Breast epithelium (tissue), 4 donors: ENCODE measurements around the gene HOTAIR. TPM values are rescaled to one million over a fixed set of nuclear protein-coding genes. Genes with fewer than 3 reads are reported as not detected.
A peak's percentile ranks its signal among the peaks of the same experiment; 100 is the strongest.

Experiments
- DNase-seq, 2 donors: peaks; one replicate each; pipeline ENCODE4 v3.0.0-alpha.2; 2019; ENCODE audit warnings: low spot score in 2 of 2
- H3K27ac ChIP-seq, 2 donors: fragments of 200-600 bp; sonication (generic) in 1 of 2; one replicate each; pipeline ENCODE4 v1.5.1; 2016 to 2019; ENCODE audit warnings: mild to moderate bottlenecking in 1 of 2
- H3K27me3 ChIP-seq, 2 donors: fragments of 200-600 bp; sonication (generic) in 1 of 2; one replicate each; pipeline versions ENCODE4 v1.5.1 to v1.6.0; 2017 to 2019; ENCODE audit warnings: control low read depth in 1 of 2, mild to moderate bottlenecking in 1 of 2
- H3K36me3 ChIP-seq: fragments of 200-600 bp; one replicate; pipeline ENCODE4 v1.5.1; 2019
- H3K4me1 ChIP-seq, 2 donors: fragments of 200-600 bp; sonication (generic); one replicate each; pipeline ENCODE4 v1.5.1; 2016 to 2019; ENCODE audit warnings: control low read depth in 1 of 2
- H3K4me3 ChIP-seq, 3 donors: fragments of 200-600 bp; sonication (generic); 1 replicate in 2 of 3; 2 replicates in 1 of 3; pipeline ENCODE4 v1.5.1; 2016 to 2019; ENCODE audit warnings: mild to moderate bottlenecking in 3 of 3, moderate library complexity in 2 of 3
- H3K9me3 ChIP-seq, 2 donors: fragments of 200-600 bp; sonication (generic) in 1 of 2; one replicate each; pipeline ENCODE4 v1.5.1; 2016 to 2019; ENCODE audit warnings: control low read depth in 1 of 2
- CTCF ChIP-seq, 3 donors: fragments of 450-650 bp; IDR thresholded peaks; one replicate each; pipeline ENCODE4 v1.5.1; 2016 to 2017; ENCODE audit warnings: antibody characterized with exemption in 3 of 3, mild to moderate bottlenecking in 3 of 3, moderate library complexity in 3 of 3
- POLR2A ChIP-seq: fragments of 450-650 bp; IDR thresholded peaks from one replicate; pipeline ENCODE4 v1.6.1; 2016; ENCODE audit warnings: antibody characterized with exemption, mild to moderate bottlenecking, moderate library complexity
- POLR2AphosphoS5 ChIP-seq, 3 donors: sonication (generic); formaldehyde crosslinking; IDR thresholded peaks; one replicate each; pipeline ENCODE4 v1.6.1; 2017; ENCODE audit warnings: antibody characterized with exemption in 3 of 3
- intact Hi-C: fragments of 100-400 bp; cut with DNase I; formaldehyde crosslinking; loops from one replicate; pipeline ENCODE4 v1.15.1; 2023; ENCODE audit warnings: low total_unique reads
- total RNA-seq, 3 donors: library from RNA; depleted of rRNA; stranded (reverse); fragments of >200 nt; gene quantifications; one replicate each; pipeline ENCODE4 v1.1.0, GENCODE V29; 2016

HOTAIR gene
- total RNA-seq, 3 donors from 2014 or later, result 0.73 to 1.3 TPM; not detected in 1

DNA sequence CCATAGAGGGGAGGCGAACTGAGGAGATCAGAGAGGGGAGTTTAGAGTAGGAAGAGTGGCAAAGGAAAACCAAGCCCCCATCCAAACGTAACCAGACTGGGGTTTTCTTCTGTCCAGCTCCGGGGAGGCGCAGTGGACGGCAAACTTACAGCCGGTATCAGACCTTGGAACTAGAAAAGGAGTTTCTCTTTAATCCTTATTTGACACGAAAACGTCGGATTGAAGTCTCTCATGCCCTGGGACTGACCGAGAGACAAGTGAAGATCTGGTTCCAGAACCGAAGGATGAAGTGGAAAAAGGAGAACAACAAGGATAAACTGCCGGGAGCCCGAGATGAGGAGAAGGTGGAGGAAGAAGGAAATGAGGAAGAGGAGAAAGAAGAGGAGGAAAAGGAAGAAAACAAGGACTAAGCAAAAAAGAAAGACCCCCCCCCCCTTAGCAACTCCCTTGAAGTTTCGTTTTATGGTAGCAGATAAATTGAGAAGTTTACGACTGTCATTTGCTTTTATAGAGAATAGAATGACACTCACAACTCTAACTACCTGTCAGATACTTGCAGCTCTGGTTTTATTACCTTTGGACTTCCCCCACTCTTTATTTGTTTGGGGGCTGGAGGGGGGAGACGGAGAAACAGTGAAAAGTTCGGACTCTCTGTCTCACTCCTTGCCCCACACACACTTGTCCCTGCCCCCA, 36.4 kb upstream of the HOTAIR start:
- H3K4me1 ChIP-seq, result peaks cover 0 to 7% of the 10 kb centered on the region in 2 donors
- no peaks in the 10 kb centered on the region for H3K27me3 ChIP-seq
- H3K36me3 ChIP-seq, result no peaks in the 10 kb centered on the region
- peak overlapping the region; percentile 48 to 85 for H3K27ac ChIP-seq
- intact Hi-C loops, result no loop called here
- H3K4me3 ChIP-seq, result peak overlapping the region; percentile 53 to 71 (median 55)
- H3K9me3 ChIP-seq, result no peaks in the 10 kb centered on the region
- no peak for DNase-seq
- TF ChIP-seq POLR2AphosphoS5 (IDR thresholded peaks at IDR 0.05), result no peak
- TF ChIP-seq POLR2A, result no peak
- TF ChIP-seq CTCF (IDR thresholded peaks at IDR 0.05), result no peak

GRCh38 chr12:54010053-54010971, 35.6 kb upstream of the HOTAIR start:
- intact Hi-C loops, result no loop called here
- DNase-seq, result no peak
- Histone ChIP-seq H3K9me3 (no peaks in the 10 kb centered on the region), H3K4me1 (peaks cover 0 to 7% of the 10 kb centered on the region in 2 donors), H3K36me3 (no peaks in the 10 kb centered on the region), H3K27me3 (no peaks in the 10 kb centered on the region), H3K4me3 (peak overlapping the region; percentile 53 to 71 (median 55)), H3K27ac (peak overlapping the region; percentile 1 to 85)
- TF ChIP-seq POLR2AphosphoS5 (IDR thresholded peaks at IDR 0.05) (no peak), POLR2A (no peak), CTCF (IDR thresholded peaks at IDR 0.05) (no peak)

DNA sequence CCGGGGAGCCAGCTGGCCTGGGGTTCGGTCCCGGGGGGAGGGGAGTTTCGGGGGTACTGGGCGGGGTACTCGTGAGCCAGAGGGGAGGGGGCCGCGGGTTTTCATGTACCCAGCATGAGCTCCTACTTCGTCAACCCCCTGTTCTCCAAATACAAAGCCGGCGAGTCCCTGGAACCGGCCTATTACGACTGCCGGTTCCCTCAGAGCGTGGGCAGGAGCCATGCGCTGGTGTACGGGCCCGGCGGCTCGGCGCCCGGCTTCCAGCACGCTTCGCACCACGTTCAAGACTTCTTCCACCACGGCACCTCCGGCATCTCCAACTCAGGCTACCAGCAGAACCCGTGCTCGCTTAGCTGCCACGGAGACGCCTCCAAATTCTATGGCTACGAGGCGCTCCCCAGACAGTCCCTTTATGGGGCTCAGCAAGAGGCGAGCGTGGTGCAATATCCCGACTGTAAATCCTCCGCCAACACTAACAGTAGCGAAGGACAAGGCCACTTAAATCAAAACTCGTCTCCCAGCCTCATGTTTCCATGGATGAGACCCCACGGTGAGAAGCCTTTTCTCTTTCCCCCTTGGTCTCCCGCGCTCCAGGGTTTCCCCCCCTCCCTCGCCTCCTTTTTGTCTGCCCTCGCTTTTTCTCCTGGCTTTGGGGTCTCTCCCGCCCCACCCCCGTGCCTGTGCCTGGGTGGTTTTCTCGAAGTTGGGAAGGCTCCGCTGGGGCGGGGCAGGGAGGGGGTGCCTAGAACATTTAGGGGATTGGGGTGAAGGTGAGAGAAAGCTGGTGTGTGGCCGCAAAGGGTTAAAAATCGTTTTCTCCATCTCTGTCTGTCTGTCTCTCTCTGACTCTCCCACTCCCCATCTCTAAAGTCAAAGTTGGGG, 34.7 kb upstream of the HOTAIR start:
- H3K4me1 ChIP-seq, result peaks cover 0 to 7% of the 10 kb centered on the region in 2 donors
- H3K9me3 ChIP-seq, result no peaks in the 10 kb centered on the region
- intact Hi-C loops, result loop anchor here (10.0 kb wide), 2 partner anchors 195 to 1955 kb away; partner anchors contain the start of genes CDK2 and PMEL
- H3K4me3 ChIP-seq, result peak overlapping the region; percentile 53 to 71 (median 55)
- no peak for DNase-seq
- no peak for TF ChIP-seq POLR2A
- no peak for TF ChIP-seq CTCF (IDR thresholded peaks at IDR 0.05)
- no peak for TF ChIP-seq POLR2AphosphoS5 (IDR thresholded peaks at IDR 0.05)
- peak overlapping the region; percentile 50 to 85 for H3K27ac ChIP-seq
- no peaks in the 10 kb centered on the region for H3K36me3 ChIP-seq
- H3K27me3 ChIP-seq, result peaks cover 0 to 2% of the 10 kb centered on the region in 2 donors

- no peak for TF ChIP-seq POLR2AphosphoS5 (IDR thresholded peaks at IDR 0.05)
- peak overlapping the region; percentile 29 to 71 (median 55) for H3K4me3 ChIP-seq
- peak overlapping the region; percentile 36 to 85 for H3K27ac ChIP-seq
- H3K9me3 ChIP-seq, result no peaks in the 10 kb centered on the region
- peaks cover 0 to 3% of the 10 kb centered on the region in 2 donors for H3K27me3 ChIP-seq
- H3K36me3 ChIP-seq, result no peaks in the 10 kb centered on the region
- DNase-seq, result no peak
- intact Hi-C loops, result loop anchor here (10.0 kb wide), 2 partner anchors 197 to 1957 kb away; partner anchors contain the start of genes CDK2 and PMEL
- peaks cover 0 to 7% of the 10 kb centered on the region in 2 donors for H3K4me1 ChIP-seq
Measured at GRCh38 chr12:54008260-54008552, 33.5 kb upstream of the HOTAIR start.
